ENCODE measurements around the gene USP31.

USP31 gene

DNA sequence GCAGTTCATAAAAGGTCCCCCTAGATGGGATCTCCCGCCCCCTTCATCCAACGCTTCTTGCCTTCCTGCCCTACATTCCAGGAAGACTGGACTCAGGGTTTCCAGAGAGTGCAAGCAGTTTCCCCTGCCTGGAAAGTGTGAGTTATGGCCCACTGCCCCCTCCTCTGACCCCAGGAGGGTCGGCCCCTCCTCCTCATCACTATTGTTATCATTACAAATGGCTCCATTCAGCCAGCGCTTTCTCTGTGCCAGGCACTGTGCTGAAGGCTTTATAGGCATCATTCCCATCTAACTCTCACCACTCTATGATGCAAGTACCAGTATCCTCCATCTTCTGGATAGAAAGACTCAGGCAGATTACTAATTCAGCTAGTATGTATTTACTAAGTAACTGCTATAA lies 90.7 kb downstream of the USP31 start:
- no peak for DNase-seq

DNA sequence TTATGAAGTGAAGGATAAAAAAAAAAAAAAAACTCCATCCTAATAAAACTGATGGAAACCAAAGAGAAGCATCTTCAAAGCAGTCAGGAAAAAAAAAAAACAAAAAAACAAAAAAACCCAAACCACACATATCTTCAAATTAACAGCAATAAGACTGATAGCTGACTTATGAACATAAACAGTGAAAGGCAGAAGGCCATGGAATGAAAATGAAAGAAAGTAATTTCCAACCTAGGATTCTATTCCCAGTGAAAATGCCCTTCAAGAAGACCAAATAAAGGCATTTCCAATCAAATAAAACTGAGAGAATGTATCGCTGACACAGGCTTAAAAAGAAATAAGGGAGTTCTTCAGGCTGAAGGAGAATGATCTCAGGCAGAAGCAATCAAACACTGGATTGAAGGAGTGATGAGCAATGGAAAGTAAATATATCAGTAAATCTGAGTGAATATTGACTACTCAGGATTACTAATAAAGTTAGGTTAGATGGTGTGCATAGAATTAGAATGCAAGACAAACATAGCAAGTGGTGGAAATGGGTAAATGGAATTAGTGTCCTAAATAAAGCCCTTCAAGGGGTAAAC lies 92.1 kb downstream of the USP31 start:
- DNase-seq: no peak

DNA sequence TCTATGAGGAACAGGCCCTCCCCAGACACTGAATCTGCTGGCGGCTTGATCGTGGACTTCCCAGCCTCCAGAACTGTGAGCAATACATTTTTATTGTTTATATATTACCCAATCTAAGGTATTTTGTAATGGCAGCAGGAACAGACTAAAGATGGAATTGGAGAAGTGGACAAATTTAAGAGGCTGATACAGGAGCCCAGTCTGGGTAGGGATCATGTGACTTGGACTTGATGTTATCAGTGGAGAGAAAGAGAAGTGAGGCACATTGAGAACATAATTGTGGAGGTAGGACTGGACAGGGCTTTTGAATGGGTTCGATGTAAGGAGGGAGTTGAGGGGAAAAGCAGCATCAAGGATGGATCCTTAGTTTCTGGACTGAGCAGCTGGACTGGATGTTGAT lies 93.8 kb downstream of the USP31 start:
- no peak for DNase-seq

DNA sequence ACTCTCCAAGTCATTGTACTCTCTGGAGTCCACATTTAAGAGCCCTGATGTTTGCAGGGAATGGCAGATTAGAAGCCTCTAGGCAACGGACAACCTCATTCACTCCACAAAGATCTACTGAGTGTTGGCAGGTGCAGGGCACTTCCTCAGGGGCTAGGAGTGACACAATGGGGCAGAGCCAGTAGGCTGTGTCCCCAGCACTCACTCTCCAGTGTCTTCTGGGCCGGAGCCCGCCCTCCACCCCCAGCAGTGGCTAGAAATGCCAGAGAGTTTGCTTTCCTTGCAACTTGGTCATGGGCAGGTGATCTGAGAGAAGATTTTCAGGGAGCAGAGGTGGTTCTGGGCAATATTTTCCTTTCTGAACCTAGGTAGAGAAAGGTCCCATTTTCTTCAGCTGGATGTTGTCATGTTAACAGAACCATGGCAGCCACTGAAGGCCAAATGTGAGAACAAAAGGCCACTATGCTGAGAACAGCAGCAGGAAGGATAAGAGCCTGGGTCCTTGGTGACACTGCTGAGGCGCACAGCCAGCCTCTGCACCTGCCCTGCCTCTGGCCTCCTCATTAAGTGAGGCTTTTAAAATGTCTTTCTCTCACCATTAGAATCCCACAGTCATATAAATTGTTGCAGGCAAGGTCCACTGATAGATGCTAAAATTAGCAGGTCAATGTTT lies 96.2 kb downstream of the USP31 start:
- DNase-seq: no peak

DNA sequence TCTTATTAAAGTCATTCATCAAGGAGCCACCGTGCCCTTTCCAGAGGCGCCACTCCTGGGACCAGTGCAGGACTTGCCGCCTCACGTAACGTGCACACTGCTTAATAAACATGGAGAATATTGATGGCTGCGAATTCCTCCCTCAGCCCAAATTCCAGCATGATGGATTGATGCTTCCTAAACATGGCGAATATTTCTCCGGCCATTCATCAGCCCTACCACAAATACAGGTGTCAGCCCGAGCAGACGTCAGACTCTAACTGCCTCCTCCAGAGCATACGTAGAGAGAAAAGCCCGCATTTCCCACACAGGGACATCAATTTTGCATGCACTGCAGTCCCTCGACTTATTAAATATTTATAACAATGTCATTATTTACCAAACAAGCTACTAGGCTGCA lies 97.0 kb downstream of the USP31 start:
- DNase-seq: no peak

DNA sequence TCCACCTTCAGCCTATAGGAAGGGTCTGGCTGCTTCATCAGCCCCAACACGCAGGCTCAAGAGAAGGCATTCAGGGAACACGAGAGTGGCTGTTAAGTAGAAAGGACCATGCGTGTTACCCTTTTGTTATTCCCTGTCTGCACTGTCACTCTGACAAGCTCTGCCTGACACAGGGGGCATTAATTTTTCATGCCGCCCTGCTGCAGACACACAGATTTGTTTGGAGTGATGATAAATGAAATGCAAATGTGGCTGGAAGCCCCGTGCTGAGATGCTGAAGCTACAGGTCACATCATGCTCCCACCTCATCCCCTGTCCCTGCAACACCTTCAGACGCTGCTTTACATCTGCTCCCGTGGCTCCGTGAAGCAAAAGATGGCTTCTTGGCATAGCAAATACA lies 97.7 kb downstream of the USP31 start:
- no peak for DNase-seq

DNA sequence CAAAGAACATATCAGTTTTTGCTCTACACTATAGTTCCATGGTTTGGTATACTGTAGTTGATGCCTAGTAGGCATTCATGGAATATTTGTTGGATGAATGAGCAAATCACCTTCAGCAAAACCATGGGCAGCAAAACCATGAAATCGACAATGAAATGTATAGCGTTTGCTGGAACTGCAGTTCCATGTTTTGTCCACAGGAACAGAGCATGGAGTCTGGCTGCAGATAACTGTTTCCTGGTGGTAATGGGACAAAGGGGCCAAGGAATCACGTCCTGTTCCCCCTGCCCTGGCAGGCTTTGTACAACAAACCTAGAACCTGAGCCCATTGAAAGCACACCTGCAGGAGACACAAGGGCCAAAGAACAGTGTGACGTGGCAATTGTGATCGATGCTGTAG lies 101.1 kb downstream of the USP31 start:
- DNase-seq: no peak

DNA sequence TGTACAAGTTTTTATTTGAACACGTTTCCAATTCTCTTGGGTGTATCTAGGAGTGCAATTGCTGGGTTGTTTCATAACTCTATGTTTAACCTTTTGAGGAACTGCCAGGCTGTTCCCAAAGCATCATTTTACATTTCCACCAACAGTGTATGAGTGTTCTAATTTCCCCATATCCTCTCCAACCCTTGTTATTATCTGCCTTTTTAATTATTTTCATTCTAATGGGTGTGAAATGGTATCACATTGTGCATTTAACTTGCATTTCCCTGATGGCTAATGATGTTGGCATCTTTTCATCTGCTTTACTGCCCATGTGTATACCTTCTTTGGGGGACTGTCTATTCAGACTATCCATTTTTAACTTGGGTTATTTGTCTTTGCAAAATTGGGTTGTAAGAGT lies 104.2 kb downstream of the USP31 start:
- no peak for DNase-seq

DNA sequence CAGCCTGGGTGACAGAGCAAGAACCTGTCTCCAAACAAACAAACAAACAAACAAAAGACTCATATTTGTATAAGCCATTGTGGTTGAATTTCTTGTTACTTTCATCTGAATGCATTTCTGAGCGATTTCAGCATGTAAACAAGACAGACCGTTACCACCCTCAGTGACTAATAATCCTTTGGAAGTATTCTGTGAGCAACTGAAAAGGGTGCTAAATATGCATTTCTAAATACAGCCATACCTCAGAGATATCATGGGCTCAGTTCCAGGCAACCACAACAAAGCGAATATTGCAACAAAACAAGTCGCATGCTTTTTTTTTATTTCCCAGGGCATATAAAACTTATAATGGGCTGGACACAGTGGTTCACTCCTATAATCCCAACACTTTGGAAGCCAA lies 109.0 kb downstream of the USP31 start:
- DNase-seq: no peak

DNA sequence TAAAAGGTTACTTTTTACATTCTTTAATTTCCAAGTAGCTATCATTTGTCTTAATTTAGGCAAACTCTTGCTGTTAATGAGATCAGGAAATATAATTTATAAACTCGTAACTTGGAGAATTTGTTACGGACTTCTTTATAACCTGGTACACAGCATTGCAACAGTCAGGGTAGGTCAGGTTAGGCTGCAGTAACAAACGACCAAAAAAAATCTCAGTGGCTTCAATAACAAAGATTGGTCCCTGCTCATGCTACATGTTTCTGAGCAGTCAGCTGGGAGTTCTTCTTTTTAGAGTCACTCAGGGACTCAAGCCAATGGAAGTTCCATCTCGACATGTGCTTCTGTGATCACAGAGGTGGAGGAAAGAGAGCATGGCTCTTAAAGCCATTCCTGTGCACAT lies 110.1 kb downstream of the USP31 start:
- no peak for DNase-seq

DNA sequence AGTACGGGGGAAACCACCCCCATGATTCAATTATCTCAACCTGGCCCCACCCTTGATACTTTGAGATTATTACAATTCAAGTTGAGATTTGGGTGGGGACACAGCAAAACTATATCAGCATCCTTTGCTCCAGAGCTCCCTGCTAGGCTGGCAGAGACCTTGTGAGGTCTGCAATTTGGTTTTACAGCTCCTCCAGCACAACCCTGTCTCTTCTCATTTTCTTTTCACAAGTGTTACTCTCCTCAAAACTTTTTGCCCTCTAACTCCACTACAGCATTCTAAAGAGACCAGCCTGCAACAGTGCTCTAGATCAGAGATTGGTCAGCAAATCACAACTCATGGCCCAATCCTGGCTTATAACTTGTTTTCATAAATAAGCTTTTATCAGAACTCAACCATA lies 114.0 kb downstream of the USP31 start:
- DNase-seq: no peak

DNA sequence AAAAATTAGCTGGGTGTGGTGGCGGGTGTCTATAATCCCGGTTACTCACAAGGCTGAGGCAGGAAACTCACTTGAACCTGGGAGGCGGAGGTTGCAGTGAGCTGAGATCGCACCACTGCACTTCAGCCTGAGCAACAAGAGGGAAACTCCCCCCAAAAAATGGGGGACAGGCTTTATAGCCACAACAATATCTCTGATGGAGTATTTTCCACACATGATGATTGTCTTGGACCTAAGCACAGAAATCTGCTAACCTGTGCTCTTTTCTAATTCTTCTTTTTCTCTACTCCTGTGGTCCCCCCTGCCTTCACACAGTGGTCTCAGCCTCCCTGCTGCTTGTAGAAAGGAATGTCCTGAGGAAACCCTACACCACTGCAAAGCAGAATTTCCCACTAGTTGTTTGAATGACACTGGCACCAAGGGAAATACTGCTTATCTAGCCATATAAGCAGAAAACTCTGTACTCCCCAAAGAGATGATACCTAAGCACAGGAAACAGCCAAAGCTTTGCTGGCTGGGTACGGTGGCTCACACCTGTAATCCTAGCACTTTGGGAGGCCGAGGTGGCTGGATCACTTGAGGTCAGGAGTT lies 117.6 kb downstream of the USP31 start:
- no peak for DNase-seq

DNA sequence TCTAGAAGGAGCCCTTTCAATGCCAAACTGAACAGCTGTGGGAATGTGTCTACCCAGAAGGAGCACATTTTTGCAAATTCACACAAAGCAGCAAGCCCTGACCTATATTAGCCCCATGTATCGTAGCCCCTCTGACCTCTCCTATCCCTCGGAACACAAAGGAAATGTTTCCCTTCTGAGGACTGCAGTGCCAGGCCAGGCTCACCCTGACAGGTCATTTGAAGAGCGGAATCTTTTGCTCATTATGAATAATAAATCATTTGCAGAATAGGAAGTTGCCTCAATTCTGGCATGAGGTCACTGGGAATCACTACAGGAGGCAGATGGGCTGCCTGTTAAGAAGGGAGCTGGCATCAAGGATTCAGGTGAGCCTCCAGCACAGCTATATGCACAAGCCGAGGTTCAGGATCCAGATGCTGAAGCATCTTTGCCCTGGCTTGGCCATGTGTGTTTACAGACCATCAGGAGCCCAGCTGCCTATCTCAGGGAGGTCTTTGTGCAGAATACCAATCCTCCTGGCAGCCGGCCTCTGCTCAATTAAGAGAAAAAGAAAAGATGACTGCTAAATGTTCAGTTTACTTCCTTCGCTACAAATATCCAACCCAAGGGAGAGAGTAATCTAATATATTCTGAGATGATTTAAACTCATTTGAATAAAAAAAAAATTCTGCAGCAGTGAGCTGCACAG lies 119.4 kb downstream of the USP31 start:
- no peak for DNase-seq

DNA sequence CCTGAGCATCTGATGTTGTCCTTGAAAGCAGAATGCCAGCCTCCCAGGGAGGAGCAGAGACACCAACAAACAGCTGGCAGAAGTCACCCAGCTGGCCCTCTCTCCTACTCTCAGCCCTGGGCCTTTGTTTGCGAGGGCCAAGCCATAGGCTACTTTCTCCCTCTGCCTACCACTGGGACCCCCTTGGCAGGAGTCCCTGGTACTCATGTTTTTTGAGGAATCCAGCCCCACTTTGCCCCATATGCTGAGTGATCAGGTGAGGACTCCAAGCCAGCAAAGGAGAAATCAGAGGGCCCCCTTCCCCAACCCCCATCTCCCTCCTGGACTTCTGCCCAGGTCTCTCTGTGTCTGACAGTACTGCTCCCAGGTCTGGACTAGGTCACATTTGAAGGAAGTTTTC lies 121.9 kb downstream of the USP31 start:
- no peak for DNase-seq

DNA sequence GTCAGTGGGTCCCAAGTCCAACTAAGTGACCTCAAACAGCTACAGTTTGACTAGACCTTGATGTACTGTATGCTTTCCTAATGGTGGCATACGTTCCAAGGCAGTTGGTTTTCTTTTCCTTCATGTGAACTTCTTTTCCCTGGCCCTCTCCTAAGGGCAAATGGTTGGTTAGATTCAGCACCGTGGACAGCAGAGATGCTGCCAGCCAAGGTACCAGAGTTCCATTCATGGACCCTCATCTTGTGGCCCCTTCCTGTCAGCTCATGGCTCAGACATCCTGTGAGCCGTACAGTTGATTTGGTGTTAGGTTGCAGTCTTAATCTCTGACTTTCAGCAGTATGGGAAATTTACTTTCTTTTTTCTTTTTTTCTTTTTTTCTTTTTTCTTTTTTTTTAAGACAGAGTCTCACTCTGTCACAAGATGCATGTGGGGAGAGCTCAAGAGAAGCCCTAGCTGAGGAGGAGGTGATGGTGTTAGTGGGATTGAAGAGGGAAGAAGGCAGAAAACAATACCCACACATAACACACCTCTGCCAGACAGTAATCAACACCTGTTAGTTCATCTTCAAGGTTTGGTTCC lies 122.4 kb downstream of the USP31 start:
- DNase-seq: peak; percentile 69

DNA sequence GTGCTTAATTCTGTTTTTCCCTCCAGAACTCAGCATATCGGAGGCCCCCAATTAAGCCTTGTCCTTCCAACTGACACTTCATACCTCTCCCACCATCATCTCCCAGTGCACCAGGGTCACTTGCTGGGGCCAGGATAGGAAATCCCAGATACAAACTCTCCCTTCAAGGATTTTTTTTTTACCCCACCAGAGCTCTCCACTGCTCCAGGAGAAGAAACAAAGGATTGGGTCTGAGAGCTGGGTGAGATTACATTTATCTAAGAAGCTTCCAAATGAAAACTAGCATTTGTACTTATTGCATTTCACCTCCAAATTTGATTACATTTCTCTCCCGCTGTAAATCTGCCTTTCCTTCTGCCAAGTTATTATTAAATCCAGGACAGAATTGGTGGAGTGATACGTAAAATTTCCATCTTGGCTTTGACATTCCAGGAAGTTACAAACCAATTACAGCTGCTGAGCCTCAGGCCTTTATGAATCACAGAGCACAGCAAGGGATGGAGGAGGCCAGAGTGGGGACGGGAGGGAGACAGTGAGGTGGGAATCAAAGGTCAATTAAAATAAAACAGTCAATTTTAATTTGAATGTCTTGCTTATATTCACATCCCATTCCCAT lies 123.5 kb downstream of the USP31 start:
- DNase-seq: no peak

DNA sequence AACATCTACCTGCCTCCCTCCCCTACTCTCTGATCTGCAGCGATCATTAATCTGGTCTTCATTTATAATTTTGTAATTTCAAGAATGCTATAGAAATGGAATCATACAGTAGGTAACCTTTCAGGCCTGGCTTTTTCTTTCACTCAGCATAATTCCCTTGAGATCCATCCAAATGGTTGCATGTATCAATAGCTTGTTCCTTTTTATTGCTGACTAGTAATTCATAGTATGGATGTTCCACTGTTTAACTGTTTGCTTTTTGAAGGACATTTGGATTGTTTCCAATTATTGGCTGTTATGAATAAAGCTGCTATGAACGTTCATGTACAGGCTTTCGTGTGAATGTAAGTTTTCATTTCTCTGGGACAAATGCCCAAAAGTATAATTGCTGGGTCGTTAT lies 125.2 kb downstream of the USP31 start:
- no peak for DNase-seq

DNA sequence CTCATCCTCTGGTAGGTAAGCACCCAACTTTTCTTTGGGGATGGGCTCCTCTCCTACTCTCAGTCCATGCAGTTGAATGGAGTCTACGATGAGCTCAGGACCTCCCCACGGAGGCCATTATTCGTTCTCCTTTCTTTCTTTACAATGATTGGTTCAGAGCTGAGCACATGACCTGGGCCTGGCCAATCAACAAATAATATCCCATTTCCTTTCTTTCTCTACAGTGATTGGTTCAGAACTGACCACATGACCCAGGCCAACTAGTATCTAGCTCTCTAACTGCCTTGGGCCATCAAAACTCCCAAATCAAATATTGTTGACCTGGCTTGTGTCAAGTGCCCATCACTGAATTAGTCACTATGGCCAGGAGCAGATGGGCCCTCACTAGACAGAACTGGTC lies 129.2 kb downstream of the USP31 start:
- DNase-seq: no peak

DNA sequence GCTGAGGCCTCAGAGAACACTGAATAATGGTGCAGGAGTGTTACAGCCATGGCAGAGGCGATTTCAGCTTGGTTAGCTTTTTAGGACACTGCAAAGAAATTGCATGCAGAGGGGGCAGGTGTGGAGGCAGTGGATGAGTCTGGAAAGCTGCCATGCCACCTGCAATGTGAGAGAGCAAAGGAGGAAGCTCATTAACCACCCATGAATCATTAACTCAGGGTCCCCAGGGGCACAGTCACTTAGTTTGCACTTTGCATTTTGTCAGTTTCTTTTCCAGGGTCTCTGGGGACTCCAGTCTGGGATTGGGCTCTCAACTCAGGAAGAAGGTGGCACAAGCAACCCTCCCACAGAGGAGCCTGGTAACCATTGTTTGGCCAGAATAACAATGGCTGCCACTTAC lies 132.9 kb downstream of the USP31 start:
- no peak for DNase-seq

DNA sequence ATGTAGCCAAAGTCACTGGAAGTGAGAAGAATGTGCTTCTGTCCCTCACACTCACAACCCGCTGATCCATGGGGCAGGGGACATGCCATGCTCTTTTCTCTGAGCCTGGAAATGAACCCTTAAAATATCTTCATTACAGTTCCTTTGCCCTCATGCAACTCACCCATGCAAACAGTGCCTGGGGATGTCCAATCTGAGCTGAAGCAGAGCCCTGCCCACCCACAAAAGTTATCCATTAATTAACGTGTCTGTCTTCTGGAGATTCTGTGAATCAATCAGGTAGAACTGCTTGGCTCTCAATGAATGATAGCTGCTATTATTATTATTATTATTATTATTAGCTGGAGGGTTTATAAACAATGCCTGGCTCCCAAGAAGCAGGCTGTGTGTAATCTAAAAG lies 133.7 kb downstream of the USP31 start:
- DNase-seq: no peak

DNA sequence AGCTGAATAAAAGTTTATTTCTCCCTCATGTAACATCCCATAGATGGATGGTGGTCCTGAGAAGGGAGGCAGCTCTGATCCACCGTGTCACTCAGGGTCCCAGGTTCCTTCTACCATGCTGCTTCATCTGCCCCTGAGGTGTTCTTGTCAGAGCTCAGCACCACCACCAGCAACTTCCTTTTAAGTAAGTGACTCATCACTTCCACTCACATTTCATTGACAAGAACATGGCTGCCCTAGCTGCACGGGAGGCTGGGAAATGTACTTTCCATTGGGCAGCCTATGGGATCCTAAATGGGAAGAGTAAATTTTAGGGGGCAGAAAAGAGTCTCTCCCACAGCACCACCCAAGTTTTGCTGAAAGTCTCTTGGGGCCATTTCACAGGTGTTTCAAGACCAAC lies 134.7 kb downstream of the USP31 start:
- DNase-seq: no peak

Measured in islet precursor cell (in vitro differentiated cells).